ENCODE results near the gene CABLES2.

The CABLES2 gene

GRCh38 chr20:62403331-62403730 is 3.8 kb downstream of the CABLES2 start:
- DNase-seq: no peak

- no peak for DNase-seq
Measured at GRCh38 chr20:62402456-62403150, 4.5 kb downstream of the CABLES2 start.

GRCh38 chr20:62401331-62401779 is 5.7 kb downstream of the CABLES2 start:
- no peak for DNase-seq

GRCh38 chr20:62400541-62400940 is 6.5 kb downstream of the CABLES2 start:
- no peak for DNase-seq

- no peak for DNase-seq
Measured at GRCh38 chr20:62400021-62400420, 7.1 kb downstream of the CABLES2 start.

- no peak for DNase-seq
Measured at GRCh38 chr20:62398120-62398821, 8.8 kb downstream of the CABLES2 start.

GRCh38 chr20:62396367-62397239 is 10.5 kb downstream of the CABLES2 start:
- no peak for DNase-seq

- DNase-seq: no peak
Measured at GRCh38 chr20:62395311-62396242, 11.5 kb downstream of the CABLES2 start.

- DNase-seq: no peak
Measured at GRCh38 chr20:62394248-62395245, 12.5 kb downstream of the CABLES2 start.

- DNase-seq: no peak
Measured at GRCh38 chr20:62393830-62394229, 13.3 kb downstream of the CABLES2 start.

- DNase-seq: no peak
Measured at GRCh38 chr20:62393335-62393665, 13.8 kb downstream of the CABLES2 start.

- DNase-seq: no peak
Measured at GRCh38 chr20:62392621-62393334, 14.3 kb downstream of the CABLES2 start.

GRCh38 chr20:62392077-62392418 is 15.0 kb downstream of the CABLES2 start:
- no peak for DNase-seq

GRCh38 chr20:62391165-62392076 is 15.7 kb downstream of the CABLES2 start:
- no peak for DNase-seq

- DNase-seq: no peak
Measured at GRCh38 chr20:62390317-62391164, 16.5 kb downstream of the CABLES2 start.

- no peak for DNase-seq
Measured at GRCh38 chr20:62389601-62390087, 17.4 kb downstream of the CABLES2 start.

- DNase-seq: no peak
Measured at GRCh38 chr20:62388839-62389600, 18.1 kb downstream of the CABLES2 start.

Measured in NCI-H1436 (cell line).